ENCODE data around the gene BCL11A.

- TF ChIP-seq EZH2 (IDR thresholded peaks at IDR 0.05) = no peak
- no peak for TF ChIP-seq POLR2AphosphoS5 (IDR thresholded peaks at IDR 0.05; ENCODE audit: borderline replicate concordance, low read depth, low read length)
These were observed 5.6 kb downstream of the BCL11A start for GRCh38 chr2:60547841-60548240.

All from SK-N-MC (cell line).